ENCODE measurements around the gene CTF1. TPM values are rescaled to one million over a fixed set of nuclear protein-coding genes. Genes with fewer than 3 reads are reported as not detected.

CTF1 gene
- total RNA-seq, 1 experiment from 2014 or later: 1.1 TPM

DNA sequence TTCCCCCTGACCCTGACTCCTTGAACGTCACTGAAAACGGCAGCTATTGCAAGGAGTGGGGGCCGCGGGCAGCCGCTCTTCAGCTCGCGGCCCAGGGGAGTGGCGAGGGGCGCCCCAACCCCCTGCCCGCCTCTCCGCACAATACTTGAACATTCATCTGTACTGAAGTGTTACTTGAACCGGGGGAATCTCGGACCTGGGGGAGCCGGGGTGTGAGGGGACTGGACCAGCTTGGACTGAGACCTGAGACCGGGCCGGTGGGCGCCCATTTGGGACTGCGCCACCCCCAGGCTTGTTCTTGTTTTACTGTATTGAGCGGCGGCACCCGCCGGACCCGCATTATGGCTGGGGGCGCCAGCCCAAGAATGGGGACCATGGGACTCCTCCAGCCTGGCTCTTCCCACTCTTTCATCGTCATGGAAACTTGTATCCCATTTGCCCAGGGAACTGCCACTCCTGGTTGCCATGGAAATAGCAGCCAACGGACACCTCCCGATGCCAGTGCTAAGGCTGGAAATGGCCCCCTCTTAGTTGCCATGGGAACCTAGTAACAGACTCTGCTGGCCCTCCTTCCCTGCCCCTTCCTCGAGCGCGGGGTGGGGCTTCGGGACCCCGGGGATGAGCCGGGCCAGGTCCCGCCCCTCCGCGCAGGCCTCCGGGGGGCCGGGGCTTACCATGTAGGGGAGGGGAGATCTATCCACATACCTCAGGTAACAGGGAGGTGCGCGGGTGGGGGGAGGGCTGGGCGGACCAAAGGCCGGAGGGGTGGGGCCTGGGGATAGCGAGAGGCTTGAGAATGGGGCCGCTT is 51.6 kb downstream of the CTF1 start:
- Histone ChIP-seq H2AFZ (ENCODE audit: low read length) (peak overlapping the region; percentile 77; the same call in 1 of the 2 replicates), H3K4me3 (ENCODE audit: low read length) (peak overlapping the region; percentile 76), H3K27ac (ENCODE audit: low read length) (peak overlapping the region; percentile 82)

DNA sequence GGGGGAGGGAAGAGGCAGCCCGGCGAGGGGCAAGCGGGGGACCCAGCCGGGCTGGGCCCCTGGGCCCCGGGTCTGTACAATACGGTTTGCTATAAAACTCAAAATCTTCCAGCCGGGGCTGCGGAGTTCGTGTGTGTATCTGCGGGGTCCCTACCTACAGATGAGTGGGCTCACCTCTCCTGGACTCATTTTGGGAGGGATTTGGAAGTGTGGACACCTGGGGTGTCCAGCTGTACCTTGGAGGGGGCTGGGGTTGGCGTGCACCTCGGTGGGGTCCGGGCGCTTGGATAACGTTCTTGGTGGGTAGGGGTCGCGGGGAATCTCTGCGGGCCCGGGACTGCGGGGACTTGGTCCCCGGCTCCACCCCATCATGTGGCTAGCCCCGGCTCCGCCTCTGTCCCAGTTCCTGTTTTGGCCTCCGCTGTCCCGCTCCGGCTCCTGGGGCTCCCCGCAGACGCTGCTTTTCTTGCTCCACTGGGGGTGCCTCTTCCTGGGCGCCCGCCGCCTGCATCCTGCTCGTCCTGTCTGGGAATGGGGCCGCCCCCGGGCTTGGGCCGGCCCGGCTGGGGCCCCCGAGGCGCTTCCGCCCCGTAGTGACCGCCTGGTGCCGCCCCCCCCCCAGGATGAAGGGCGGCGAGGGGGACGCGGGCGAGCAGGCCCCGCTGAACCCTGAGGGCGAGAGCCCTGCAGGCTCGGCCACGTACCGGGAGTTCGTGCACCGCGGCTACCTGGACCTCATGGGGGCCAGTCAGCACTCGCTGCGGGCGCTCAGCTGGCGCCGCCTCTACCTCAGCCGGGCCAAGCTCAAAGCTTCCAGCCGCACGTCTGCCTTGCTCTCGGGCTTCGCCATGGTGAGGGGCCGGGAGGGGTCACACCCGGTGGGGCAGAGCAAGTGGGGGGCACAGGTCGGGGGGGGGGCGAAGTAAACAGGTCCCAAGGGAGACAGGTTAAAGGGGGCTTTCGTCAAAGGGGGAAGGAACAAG is 52.5 kb downstream of the CTF1 start, which contains the start of gene ORAI3:
Gene ORAI3, plus strand, starts transcription at position 402 of the 983 bp plus-strand sequence. Its CDS starts 222 bp downstream, at position 624.
- Histone ChIP-seq H3K9ac (ENCODE audit: low read length) (peak within 1 kb of the TSS; percentile 98), H3K27ac (ENCODE audit: low read length) (peak within 1 kb of the TSS; percentile 82), H2AFZ (ENCODE audit: low read length) (peak within 1 kb of the TSS; percentile 77; the same call in 1 of the 2 replicates), H3K79me2 (ENCODE audit: low read length) (peaks cover 10% of the 10 kb centered on the region), H3K4me3 (ENCODE audit: low read length) (peak within 1 kb of the TSS; percentile 76), H3K9me2 (replicated peaks; ENCODE audit: insufficient read depth, low read length) (no peaks in the 10 kb centered on the region), H3K9me3 (ENCODE audit: low read length) (no peaks in the 10 kb centered on the region), H3K36me3 (ENCODE audit: insufficient read depth, low read length) (peaks cover 3% of the 10 kb centered on the region), H3K4me2 (ENCODE audit: low read depth, low read length, poor library complexity, severe bottlenecking) (peak within 1 kb of the TSS; percentile 98), H3K27me3 (ENCODE audit: low read length) (no peaks in the 10 kb centered on the region), H3K4me1 (ENCODE audit: low read length) (peaks cover 28% of the 10 kb centered on the region), H4K20me1 (ENCODE audit: insufficient read depth, low read depth, low read length) (no peaks in the 10 kb centered on the region)
- DNase-seq: peak; percentile 91

More for the DNA sequence above, 51.6 kb downstream of the CTF1 start:
- Histone ChIP-seq H3K79me2 (ENCODE audit: low read length) (peaks cover 10% of the 10 kb centered on the region), H3K9me3 (ENCODE audit: low read length) (no peaks in the 10 kb centered on the region), H4K20me1 (ENCODE audit: insufficient read depth, low read depth, low read length) (no peaks in the 10 kb centered on the region), H3K27me3 (ENCODE audit: low read length) (no peaks in the 10 kb centered on the region), H3K9ac (ENCODE audit: low read length) (peak overlapping the region; percentile 98), H3K4me2 (ENCODE audit: low read depth, low read length, poor library complexity, severe bottlenecking) (peak overlapping the region; percentile 98), H3K4me1 (ENCODE audit: low read length) (peaks cover 22% of the 10 kb centered on the region), H3K36me3 (ENCODE audit: insufficient read depth, low read length) (peaks cover 8% of the 10 kb centered on the region), H3K9me2 (replicated peaks; ENCODE audit: insufficient read depth, low read length) (no peaks in the 10 kb centered on the region)
- DNase-seq: peak; percentile 86

DNA sequence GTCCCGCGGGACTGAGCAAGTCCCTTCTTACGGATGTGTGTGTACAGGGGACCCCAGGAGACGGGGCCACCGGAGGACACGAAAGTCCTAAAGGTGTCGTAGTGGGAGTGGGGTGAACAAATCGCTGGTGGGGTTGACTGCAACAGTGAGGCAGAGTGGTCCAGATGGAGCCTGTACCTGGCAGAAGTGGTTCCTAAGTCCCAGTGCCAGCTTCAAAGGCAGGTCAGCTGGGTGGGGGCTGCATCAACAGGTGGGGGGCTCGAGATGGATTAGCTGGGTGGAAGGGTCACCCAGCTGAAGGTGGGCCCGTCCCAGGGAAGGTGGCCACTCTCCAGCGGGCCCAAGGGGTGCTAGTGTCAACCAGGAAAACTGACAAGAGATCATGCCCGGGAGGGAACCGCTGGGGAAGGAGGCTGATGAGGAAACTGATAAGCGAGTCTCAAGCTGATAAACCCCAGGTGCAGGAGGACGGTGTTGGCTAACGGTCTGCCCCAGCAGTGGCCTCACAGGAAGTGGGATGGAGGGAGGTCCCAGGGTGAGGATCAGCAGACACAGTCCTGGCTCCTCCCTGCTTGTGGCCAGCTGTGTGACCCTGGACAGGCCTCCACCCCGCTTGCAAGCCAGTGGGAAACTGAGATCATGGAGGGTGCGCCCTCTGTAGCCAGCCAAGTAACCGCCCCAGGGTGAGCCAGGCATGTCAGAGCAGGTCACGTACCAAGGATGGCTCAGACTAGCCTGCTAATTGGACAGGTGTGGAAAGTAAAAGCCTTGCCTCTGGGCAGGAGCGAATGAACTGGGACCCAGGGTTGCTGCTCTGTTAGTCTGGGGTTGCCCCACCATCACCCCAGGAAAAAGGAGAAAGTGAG is 53.5 kb downstream of the CTF1 start:
- Histone ChIP-seq H3K4me2 (ENCODE audit: low read depth, low read length, poor library complexity, severe bottlenecking) (peak overlapping the region; percentile 98), H3K4me1 (ENCODE audit: low read length) (peaks cover 28% of the 10 kb centered on the region), H2AFZ (ENCODE audit: low read length) (no peak overlapping the region), H3K27me3 (ENCODE audit: low read length) (no peaks in the 10 kb centered on the region), H3K79me2 (ENCODE audit: low read length) (peaks cover 10% of the 10 kb centered on the region), H4K20me1 (ENCODE audit: insufficient read depth, low read depth, low read length) (no peaks in the 10 kb centered on the region), H3K9me2 (replicated peaks; ENCODE audit: insufficient read depth, low read length) (no peaks in the 10 kb centered on the region), H3K36me3 (ENCODE audit: insufficient read depth, low read length) (no peaks in the 10 kb centered on the region), H3K9ac (ENCODE audit: low read length) (peak overlapping the region; percentile 98), H3K9me3 (ENCODE audit: low read length) (no peaks in the 10 kb centered on the region), H3K27ac (ENCODE audit: low read length) (peak overlapping the region; percentile 82), H3K4me3 (ENCODE audit: low read length) (peak overlapping the region; percentile 76)
- DNase-seq: peak; percentile 73

DNA sequence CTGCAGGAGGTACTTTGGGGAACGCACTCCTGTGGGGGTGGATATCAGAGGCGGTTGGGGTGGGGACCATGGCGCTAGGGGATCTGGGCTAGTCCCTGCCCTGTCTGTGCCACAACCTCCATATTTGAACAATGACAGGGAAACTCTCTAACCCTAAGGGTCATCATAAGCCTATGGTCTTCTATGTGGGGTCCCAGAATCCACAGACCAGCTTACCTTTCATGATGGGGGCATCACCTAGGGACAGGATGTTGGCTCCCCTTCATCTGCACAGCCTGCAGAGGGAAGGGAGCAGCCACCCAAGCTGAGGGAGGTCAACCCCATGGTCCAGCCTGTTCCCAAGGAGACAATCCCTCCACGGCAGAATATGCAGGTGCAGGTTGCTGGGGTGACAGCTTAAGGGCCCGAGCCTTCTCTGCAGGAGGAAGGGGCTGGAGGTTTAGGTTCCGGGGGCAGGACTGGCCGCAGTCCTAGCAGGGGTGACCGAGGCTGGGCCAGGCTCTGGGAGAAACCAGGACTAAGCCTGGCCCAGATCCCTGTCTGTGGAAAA is 54.2 kb downstream of the CTF1 start:
- Histone ChIP-seq H4K20me1 (ENCODE audit: insufficient read depth, low read depth, low read length) (no peaks in the 10 kb centered on the region), H3K27ac (ENCODE audit: low read length) (peak overlapping the region; percentile 82), H2AFZ (ENCODE audit: low read length) (no peak overlapping the region)

DNA sequence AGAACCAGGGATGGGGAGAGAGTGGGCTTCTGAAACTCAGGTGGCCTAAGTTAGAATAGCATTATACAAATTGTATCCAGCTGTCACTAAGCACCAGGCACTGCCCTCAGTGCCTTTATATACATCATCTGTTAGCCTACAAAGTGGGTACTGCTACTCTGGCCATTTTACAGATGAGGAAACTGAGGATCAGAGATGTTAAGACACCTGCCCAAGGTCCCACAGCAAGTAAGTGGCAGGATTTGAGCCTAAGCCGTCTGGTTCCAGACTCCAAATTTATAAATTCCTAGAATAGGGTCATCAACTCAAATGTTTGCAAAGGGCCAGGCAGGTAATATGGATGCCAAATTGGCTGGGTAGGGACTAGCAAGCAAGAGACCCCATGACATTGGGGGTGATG is 54.8 kb downstream of the CTF1 start:
- H3K4me2 ChIP-seq (ENCODE audit: low read depth, low read length, poor library complexity, severe bottlenecking): no peak overlapping the region
- peaks cover 10% of the 10 kb centered on the region for H3K79me2 ChIP-seq (ENCODE audit: low read length)
- H3K4me1 ChIP-seq (ENCODE audit: low read length): peaks cover 31% of the 10 kb centered on the region
- H3K9me3 ChIP-seq (ENCODE audit: low read length): no peaks in the 10 kb centered on the region
- H3K27ac ChIP-seq (ENCODE audit: low read length): no peak overlapping the region
- H3K36me3 ChIP-seq (ENCODE audit: insufficient read depth, low read length): no peaks in the 10 kb centered on the region
- no peaks in the 10 kb centered on the region for H3K27me3 ChIP-seq (ENCODE audit: low read length)
- H4K20me1 ChIP-seq (ENCODE audit: insufficient read depth, low read depth, low read length): no peaks in the 10 kb centered on the region
- H2AFZ ChIP-seq (ENCODE audit: low read length): no peak overlapping the region
- no peak overlapping the region for H3K9ac ChIP-seq (ENCODE audit: low read length)
- H3K9me2 ChIP-seq (replicated peaks; ENCODE audit: insufficient read depth, low read length): no peaks in the 10 kb centered on the region
- H3K4me3 ChIP-seq (ENCODE audit: low read length): no peak overlapping the region
- no peak for DNase-seq

More for the DNA sequence above, 54.2 kb downstream of the CTF1 start:
- H3K4me2 ChIP-seq (ENCODE audit: low read depth, low read length, poor library complexity, severe bottlenecking): peak overlapping the region; percentile 98
- peak overlapping the region; percentile 76 for H3K4me3 ChIP-seq (ENCODE audit: low read length)
- no peak for DNase-seq
- peaks cover 10% of the 10 kb centered on the region for H3K79me2 ChIP-seq (ENCODE audit: low read length)
- H3K4me1 ChIP-seq (ENCODE audit: low read length): peaks cover 28% of the 10 kb centered on the region
- H3K9me3 ChIP-seq (ENCODE audit: low read length): no peaks in the 10 kb centered on the region
- H3K9me2 ChIP-seq (replicated peaks; ENCODE audit: insufficient read depth, low read length): no peaks in the 10 kb centered on the region
- H3K27me3 ChIP-seq (ENCODE audit: low read length): no peaks in the 10 kb centered on the region
- no peaks in the 10 kb centered on the region for H3K36me3 ChIP-seq (ENCODE audit: insufficient read depth, low read length)
- peak overlapping the region; percentile 98 for H3K9ac ChIP-seq (ENCODE audit: low read length)

DNA sequence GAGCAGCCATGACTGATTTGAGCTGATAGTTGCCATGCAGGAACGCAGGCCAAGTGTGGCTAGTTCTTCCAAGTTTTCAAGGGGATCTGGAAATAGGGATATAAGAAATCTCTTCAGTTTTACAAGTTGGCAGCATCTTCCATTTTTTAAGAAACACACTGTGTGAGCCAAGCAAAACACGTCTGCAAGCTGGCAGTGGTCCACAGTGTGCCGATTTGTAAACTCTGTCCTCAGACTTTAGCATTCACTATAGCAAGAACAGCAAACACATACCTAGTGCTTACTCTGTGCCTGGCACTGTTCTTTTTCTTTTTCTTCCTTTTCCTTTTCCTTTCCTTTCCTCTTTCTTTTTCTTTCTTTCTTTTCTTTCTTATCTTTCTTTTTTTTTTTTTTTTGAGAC is 55.3 kb downstream of the CTF1 start:
- Histone ChIP-seq H3K27ac (ENCODE audit: low read length) (no peak overlapping the region), H3K4me1 (ENCODE audit: low read length) (peaks cover 36% of the 10 kb centered on the region), H3K4me3 (ENCODE audit: low read length) (no peak overlapping the region), H3K4me2 (ENCODE audit: low read depth, low read length, poor library complexity, severe bottlenecking) (no peak overlapping the region), H3K36me3 (ENCODE audit: insufficient read depth, low read length) (no peaks in the 10 kb centered on the region), H4K20me1 (ENCODE audit: insufficient read depth, low read depth, low read length) (no peaks in the 10 kb centered on the region), H3K9me3 (ENCODE audit: low read length) (no peaks in the 10 kb centered on the region), H2AFZ (ENCODE audit: low read length) (no peak overlapping the region), H3K27me3 (ENCODE audit: low read length) (no peaks in the 10 kb centered on the region), H3K79me2 (ENCODE audit: low read length) (peaks cover 10% of the 10 kb centered on the region), H3K9me2 (replicated peaks; ENCODE audit: insufficient read depth, low read length) (no peaks in the 10 kb centered on the region), H3K9ac (ENCODE audit: low read length) (no peak overlapping the region)
- no peak for DNase-seq

DNA sequence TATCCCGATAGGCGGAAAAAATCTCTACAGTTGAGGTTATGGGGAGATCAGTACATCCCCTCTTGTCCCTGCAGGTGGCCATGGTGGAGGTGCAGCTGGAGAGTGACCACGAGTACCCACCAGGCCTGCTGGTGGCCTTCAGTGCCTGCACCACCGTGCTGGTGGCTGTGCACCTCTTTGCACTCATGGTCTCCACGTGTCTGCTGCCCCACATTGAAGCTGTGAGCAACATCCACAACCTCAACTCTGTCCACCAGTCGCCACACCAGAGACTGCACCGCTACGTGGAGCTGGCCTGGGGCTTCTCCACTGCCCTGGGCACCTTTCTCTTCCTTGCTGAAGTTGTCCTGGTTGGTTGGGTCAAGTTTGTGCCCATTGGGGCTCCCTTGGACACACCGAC is 56.7 kb downstream of the CTF1 start:
- Histone ChIP-seq H3K36me3 (ENCODE audit: insufficient read depth, low read length) (no peaks in the 10 kb centered on the region), H3K4me2 (ENCODE audit: low read depth, low read length, poor library complexity, severe bottlenecking) (no peak overlapping the region), H4K20me1 (ENCODE audit: insufficient read depth, low read depth, low read length) (no peaks in the 10 kb centered on the region), H3K27ac (ENCODE audit: low read length) (no peak overlapping the region), H3K9me3 (ENCODE audit: low read length) (no peaks in the 10 kb centered on the region), H3K27me3 (ENCODE audit: low read length) (no peaks in the 10 kb centered on the region), H2AFZ (ENCODE audit: low read length) (no peak overlapping the region), H3K9me2 (replicated peaks; ENCODE audit: insufficient read depth, low read length) (no peaks in the 10 kb centered on the region), H3K79me2 (ENCODE audit: low read length) (peaks cover 10% of the 10 kb centered on the region), H3K4me1 (ENCODE audit: low read length) (peaks cover 40% of the 10 kb centered on the region), H3K9ac (ENCODE audit: low read length) (no peak overlapping the region), H3K4me3 (ENCODE audit: low read length) (no peak overlapping the region)
- no peak for DNase-seq

All from Karpas-422 (cell line).